PC-3 (cell line): ENCODE results near the gene FAM110A. TPM values are rescaled to one million over a fixed set of nuclear protein-coding genes. Genes with fewer than 3 reads are reported as not detected.

Source experiments
- ATAC-seq: fragments of 200-7000 bp; cut with Tn5 transposase; 2 replicates; pipeline ENCODE4 v1.9.1; 2020; ENCODE audit warnings: mild to moderate bottlenecking, moderate library complexity
- BruUV-seq: library from RNA; stranded (reverse); fragments of 400-500 nt; replicated peaks from 2 replicates; lab custom pipeline; 2021; lab: Mats Ljungman, UMichigan
- CTCF ChIA-PET: fragments of 300-600 bp; sonication (Branson Sonifier 250); formaldehyde crosslinking; loops from one replicate; lab custom pipeline; 2022; ENCODE audit warnings: antibody characterized with exemption; lab: Charles Lee
- POLR2A ChIA-PET: fragments of 300-600 bp; sonication (Branson Sonifier 250); formaldehyde crosslinking; loops from one replicate; lab custom pipeline; 2022; ENCODE audit warnings: antibody characterized with exemption; ENCODE audit not compliant: unreplicated experiment; lab: Charles Lee
- DNase-seq: peaks from one replicate; pipeline ENCODE4 v3.0.0-alpha.2; 2015
- H2AFZ ChIP-seq: fragments of 300-600 bp; sonication (generic); 2 replicates; pipeline ENCODE4 v1.6.0; 2016; ENCODE audit warnings: antibody characterized with exemption, low read length
- H3F3A ChIP-seq: fragments of 300-600 bp; sonication (generic); one replicate; pipeline ENCODE4 v1.6.0; 2017; ENCODE audit warnings: antibody characterized with exemption, low read length, control low read depth, mild to moderate bottlenecking; ENCODE audit not compliant: unreplicated experiment
- H3K27ac ChIP-seq: fragments of 300-600 bp; sonication (generic); 2 replicates; pipeline ENCODE4 v1.5.1; 2016; ENCODE audit warnings: mild to moderate bottlenecking, low read length
- H3K27me3 ChIP-seq: fragments of 300-600 bp; sonication (generic); 2 replicates; pipeline ENCODE4 v1.6.1; 2016; ENCODE audit warnings: low read length, mixed read lengths
- H3K36me3 ChIP-seq: fragments of 300-600 bp; sonication (generic); 2 replicates; pipeline ENCODE4 v1.6.1; 2016; ENCODE audit warnings: low read depth, mixed run types, low read length, mixed read lengths
- H3K4me1 ChIP-seq: fragments of 300-600 bp; sonication (generic); 2 replicates; pipeline ENCODE4 v1.5.1; 2016; ENCODE audit warnings: low read length; ENCODE audit not compliant: insufficient read depth
- H3K4me2 ChIP-seq: fragments of 300-600 bp; sonication (generic); 2 replicates; pipeline ENCODE4 v1.6.0; 2016; ENCODE audit warnings: low read length
- H3K4me3 ChIP-seq: fragments of 300-600 bp; sonication (generic); 2 replicates; pipeline ENCODE4 v1.5.1; 2016; ENCODE audit warnings: mild to moderate bottlenecking, low read length, mixed read lengths
- H3K79me2 ChIP-seq: fragments of 300-600 bp; sonication (generic); 2 replicates; pipeline ENCODE4 v1.6.1; 2017; ENCODE audit warnings: low read length, mixed read lengths
- H3K9ac ChIP-seq: fragments of 300-600 bp; sonication (generic); 2 replicates; pipeline ENCODE4 v1.6.0; 2016; ENCODE audit warnings: mild to moderate bottlenecking, low read length
- H3K9me2 ChIP-seq: fragments of 300-600 bp; sonication (generic); replicated peaks from 2 replicates; pipeline ENCODE4 v1.6.1; 2016; ENCODE audit warnings: mixed run types, low read length, mixed read lengths
- H3K9me3 ChIP-seq: fragments of 300-600 bp; sonication (generic); 2 replicates; pipeline ENCODE4 v1.6.1; 2016; ENCODE audit warnings: low read length, mixed read lengths
- H4K20me1 ChIP-seq: fragments of 300-600 bp; sonication (generic); 2 replicates; pipeline ENCODE4 v1.6.1; 2016; ENCODE audit warnings: low read length, mixed read lengths
- EZH2 ChIP-seq: fragments of 300-600 bp; sonication (generic); IDR thresholded peaks from one replicate; pipeline ENCODE4 v1.6.1; 2017; ENCODE audit warnings: antibody characterized with exemption, mild to moderate bottlenecking, low read length; ENCODE audit not compliant: unreplicated experiment
- EZH2phosphoT487 ChIP-seq: fragments of 300-600 bp; sonication (generic); IDR thresholded peaks from 2 replicates; pipeline ENCODE4 v1.6.1; 2018; ENCODE audit warnings: mild to moderate bottlenecking, antibody characterized with exemption, low read length, borderline replicate concordance
- intact Hi-C: fragments of 100-400 bp; cut with micrococcal nuclease; formaldehyde crosslinking; loops from 2 replicates; pipeline ENCODE4 v1.9.0; 2023
- total RNA-seq: library from RNA; depleted of rRNA; stranded (reverse); fragments of >200 nt; gene quantifications from 2 replicates; pipeline ENCODE4 v1.2.3, GENCODE V29; 2014
- TF ChIP-seq, protein P1 (sequence below): fragments of 300-600 bp; sonication (generic); conservative IDR thresholded peaks from 2 replicates; pipeline ENCODE4 v1.5.1; 2017; ENCODE audit warnings: antibody characterized with exemption, low read depth, mild to moderate bottlenecking, low read length

The FAM110A gene
- total RNA-seq, 1 experiment from 2014 or later: 28.4 TPM

DNA sequence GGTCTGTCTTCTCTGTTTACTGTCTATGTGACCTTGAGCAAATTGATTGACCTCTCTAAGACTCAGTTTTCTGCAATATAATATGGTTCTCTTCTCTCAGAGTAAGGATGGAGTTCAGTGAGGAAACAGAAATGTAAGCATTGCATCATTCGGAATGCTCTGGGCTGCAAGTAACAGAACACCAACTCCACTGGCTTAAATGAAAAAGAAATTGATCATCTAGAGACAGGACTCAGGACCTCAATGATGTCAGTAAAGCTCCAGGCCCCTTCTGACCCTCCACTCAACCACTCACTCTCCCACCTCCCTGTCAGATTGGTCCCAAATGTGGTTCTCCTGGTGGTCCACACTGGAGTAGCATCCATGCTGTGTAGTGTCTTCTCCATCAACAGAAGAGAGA, 31.9 kb downstream of the FAM110A start:
- Histone ChIP-seq H3K4me2 (no peak overlapping the region), H3K4me3 (no peak overlapping the region), H3K27ac (no peak overlapping the region), H3K9ac (no peak overlapping the region), H3F3A (no peaks in the 10 kb centered on the region), H2AFZ (no peak overlapping the region), H3K79me2 (no peaks in the 10 kb centered on the region), H4K20me1 (no peaks in the 10 kb centered on the region), H3K9me3 (no peaks in the 10 kb centered on the region), H3K27me3 (peaks cover 3% of the 10 kb centered on the region; the same call in 1 of the 2 replicates), H3K4me1 (peaks cover 5% of the 10 kb centered on the region), H3K9me2 (no peaks in the 10 kb centered on the region), H3K36me3 (no peaks in the 10 kb centered on the region)
- CTCF ChIA-PET: no interaction called here
- intact Hi-C loops: no loop called here
- ATAC-seq (no peak), DNase-seq (no peak)
- no TSS peak for BruUV-seq
- POLR2A ChIA-PET: no interaction called here
- no peak for TF ChIP-seq EZH2
- TF ChIP-seq EZH2phosphoT487: no peak

- Histone ChIP-seq H4K20me1 (no peaks in the 10 kb centered on the region), H3F3A (no peaks in the 10 kb centered on the region), H3K9me2 (no peaks in the 10 kb centered on the region), H3K27ac (no peak overlapping the region), H3K4me3 (no peak overlapping the region), H2AFZ (no peak overlapping the region), H3K4me1 (no peaks in the 10 kb centered on the region), H3K4me2 (no peak overlapping the region), H3K27me3 (peaks cover 9% of the 10 kb centered on the region), H3K36me3 (no peaks in the 10 kb centered on the region), H3K79me2 (no peaks in the 10 kb centered on the region), H3K9me3 (no peaks in the 10 kb centered on the region), H3K9ac (no peak overlapping the region)
- TF ChIP-seq, protein P1, sequence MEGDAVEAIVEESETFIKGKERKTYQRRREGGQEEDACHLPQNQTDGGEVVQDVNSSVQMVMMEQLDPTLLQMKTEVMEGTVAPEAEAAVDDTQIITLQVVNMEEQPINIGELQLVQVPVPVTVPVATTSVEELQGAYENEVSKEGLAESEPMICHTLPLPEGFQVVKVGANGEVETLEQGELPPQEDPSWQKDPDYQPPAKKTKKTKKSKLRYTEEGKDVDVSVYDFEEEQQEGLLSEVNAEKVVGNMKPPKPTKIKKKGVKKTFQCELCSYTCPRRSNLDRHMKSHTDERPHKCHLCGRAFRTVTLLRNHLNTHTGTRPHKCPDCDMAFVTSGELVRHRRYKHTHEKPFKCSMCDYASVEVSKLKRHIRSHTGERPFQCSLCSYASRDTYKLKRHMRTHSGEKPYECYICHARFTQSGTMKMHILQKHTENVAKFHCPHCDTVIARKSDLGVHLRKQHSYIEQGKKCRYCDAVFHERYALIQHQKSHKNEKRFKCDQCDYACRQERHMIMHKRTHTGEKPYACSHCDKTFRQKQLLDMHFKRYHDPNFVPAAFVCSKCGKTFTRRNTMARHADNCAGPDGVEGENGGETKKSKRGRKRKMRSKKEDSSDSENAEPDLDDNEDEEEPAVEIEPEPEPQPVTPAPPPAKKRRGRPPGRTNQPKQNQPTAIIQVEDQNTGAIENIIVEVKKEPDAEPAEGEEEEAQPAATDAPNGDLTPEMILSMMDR: no peak
- no peak for TF ChIP-seq EZH2
- no peak for TF ChIP-seq EZH2phosphoT487
- ATAC-seq (no peak), DNase-seq (no peak)
- ChIA-PET POLR2A (no interaction called here), CTCF (no interaction called here)
- BruUV-seq: no TSS peak
- intact Hi-C loops: no loop called here
These were observed 34.8 kb downstream of the FAM110A start for GRCh38 chr20:868279-868678.

DNA sequence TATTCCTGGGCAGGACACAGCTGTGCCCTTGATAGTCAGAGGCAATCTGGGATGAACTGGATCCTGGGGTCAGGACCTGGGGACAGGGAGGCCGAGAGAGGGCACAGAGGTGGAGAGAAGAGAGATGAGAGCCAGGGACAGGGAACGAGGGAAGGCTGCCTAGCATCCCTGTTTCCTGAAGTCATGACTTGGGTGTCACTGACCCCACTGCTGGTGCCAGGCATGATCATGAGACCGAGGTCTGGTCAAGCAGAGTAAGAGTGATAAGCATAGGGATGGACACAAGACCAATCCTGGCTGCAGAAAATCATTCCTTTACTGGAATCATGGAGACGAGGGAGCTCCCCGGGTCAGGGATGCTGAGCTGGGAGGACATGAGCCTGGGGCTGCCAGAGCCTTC, 36.1 kb downstream of the FAM110A start:
- intact Hi-C loops: no loop called here
- no peak overlapping the region for H3K27ac ChIP-seq
- ChIA-PET CTCF (no interaction called here), POLR2A (no interaction called here)
- H3K9me3 ChIP-seq: no peaks in the 10 kb centered on the region
- H3K27me3 ChIP-seq: peaks cover 11% of the 10 kb centered on the region
- no peaks in the 10 kb centered on the region for H3K79me2 ChIP-seq
- no peak overlapping the region for H3K4me2 ChIP-seq
- no peak overlapping the region for H3K4me3 ChIP-seq
- H3F3A ChIP-seq: no peaks in the 10 kb centered on the region
- H2AFZ ChIP-seq: no peak overlapping the region
- H3K9ac ChIP-seq: no peak overlapping the region
- BruUV-seq: no TSS peak
- H3K4me1 ChIP-seq: no peaks in the 10 kb centered on the region
- no peaks in the 10 kb centered on the region for H4K20me1 ChIP-seq
- TF ChIP-seq, protein P1: no peak
- TF ChIP-seq EZH2 (no peak), EZH2phosphoT487 (no peak)
- no peaks in the 10 kb centered on the region for H3K36me3 ChIP-seq
- ATAC-seq (no peak), DNase-seq (no peak)
- no peaks in the 10 kb centered on the region for H3K9me2 ChIP-seq
